Adrenal gland (tissue), 5 donors: ENCODE results near the gene CKS1B.

Experiments
- POLR2A ChIP-seq, 2 donors: fragments of 450-650 bp; IDR thresholded peaks; one replicate each; pipeline ENCODE4 v1.6.1; 2017; ENCODE audit warnings: antibody characterized with exemption in 2 of 2, mild to moderate bottlenecking in 2 of 2, moderate library complexity in 1 of 2
- TF ChIP-seq, protein P1 (sequence below), 6 experiments: fragments of 450-650 bp in 4 of 6; fragments of 200-600 bp in 2 of 6; sonication (generic) in 1 of 6; IDR thresholded peaks; 1 replicate in 5 of 6; 2 replicates in 1 of 6; pipeline versions ENCODE4 v1.5.1 to v1.8.0; 2016 to 2021; ENCODE audit warnings: antibody characterized with exemption in 6 of 6, mild to moderate bottlenecking in 2 of 6, moderate library complexity in 1 of 6
- donor health status: DM: no; HTN: no; CAD: no.

DNA sequence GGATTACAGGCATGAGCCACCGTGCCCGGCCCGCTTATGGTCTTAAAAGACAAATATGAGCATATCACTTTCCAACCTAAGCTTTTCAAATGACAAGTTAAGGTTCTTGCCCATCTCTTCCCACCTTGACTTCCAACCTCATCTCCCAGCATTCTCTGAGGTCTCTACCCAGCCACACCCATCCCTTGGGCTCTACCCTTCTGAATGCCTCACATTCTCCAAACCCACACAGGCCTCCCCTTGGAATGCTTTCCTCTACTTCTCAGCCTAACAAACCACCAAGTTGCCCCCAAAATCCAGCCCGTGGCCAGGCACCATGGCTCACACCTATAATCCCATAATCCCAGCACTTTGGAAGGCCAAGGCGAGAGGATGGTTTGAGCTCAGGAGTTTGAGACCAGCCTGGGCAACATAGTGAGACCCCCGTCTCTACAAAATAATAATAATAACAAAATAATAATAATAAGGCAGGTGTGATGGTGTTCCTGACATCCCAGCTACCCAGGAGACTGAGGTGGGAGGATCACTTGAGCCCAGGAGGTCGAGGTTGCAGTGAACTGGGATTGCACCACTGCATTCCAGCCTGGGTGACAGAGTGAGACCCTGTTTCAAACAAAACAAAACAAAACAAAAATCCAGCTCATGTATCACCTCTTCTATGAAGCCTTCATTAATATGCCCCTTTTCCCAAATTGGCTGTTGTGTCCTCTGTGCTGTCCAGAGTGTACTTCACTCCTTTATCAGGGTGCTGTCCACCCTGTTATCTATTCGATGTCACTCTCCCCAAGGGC lies 47.9 kb downstream of the CKS1B start:
- TF ChIP-seq, protein P1, sequence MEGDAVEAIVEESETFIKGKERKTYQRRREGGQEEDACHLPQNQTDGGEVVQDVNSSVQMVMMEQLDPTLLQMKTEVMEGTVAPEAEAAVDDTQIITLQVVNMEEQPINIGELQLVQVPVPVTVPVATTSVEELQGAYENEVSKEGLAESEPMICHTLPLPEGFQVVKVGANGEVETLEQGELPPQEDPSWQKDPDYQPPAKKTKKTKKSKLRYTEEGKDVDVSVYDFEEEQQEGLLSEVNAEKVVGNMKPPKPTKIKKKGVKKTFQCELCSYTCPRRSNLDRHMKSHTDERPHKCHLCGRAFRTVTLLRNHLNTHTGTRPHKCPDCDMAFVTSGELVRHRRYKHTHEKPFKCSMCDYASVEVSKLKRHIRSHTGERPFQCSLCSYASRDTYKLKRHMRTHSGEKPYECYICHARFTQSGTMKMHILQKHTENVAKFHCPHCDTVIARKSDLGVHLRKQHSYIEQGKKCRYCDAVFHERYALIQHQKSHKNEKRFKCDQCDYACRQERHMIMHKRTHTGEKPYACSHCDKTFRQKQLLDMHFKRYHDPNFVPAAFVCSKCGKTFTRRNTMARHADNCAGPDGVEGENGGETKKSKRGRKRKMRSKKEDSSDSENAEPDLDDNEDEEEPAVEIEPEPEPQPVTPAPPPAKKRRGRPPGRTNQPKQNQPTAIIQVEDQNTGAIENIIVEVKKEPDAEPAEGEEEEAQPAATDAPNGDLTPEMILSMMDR (IDR thresholded peaks at IDR 0.05): no peak
- TF ChIP-seq POLR2A (IDR thresholded peaks at IDR 0.05): no peak
